ENCODE measurements around the gene HPD.
A peak's percentile ranks its signal among the peaks of the same experiment; 100 is the strongest.
"Not testable (repeated sequence)": the region's sequence is repeated elsewhere in the genome, so short reads cannot be mapped to it uniquely, and the experiment has no call there.

The HPD gene

GRCh38 chr12:121861636-121862254, 3.1 kb upstream of the HPD start:
- no peaks in the 10 kb centered on the region for H3K79me2 ChIP-seq (ENCODE audit: insufficient read depth, low read length)
- no peak overlapping the region for H3K27ac ChIP-seq (ENCODE audit: low read length)
- DNase-seq (no peak), ATAC-seq (ENCODE audit: insufficient read depth, low read depth) (no peak)
- TF ChIP-seq CTCF (IDR thresholded peaks at IDR 0.05; ENCODE audit: borderline replicate concordance, extremely low read depth, low read length, poor library complexity, severe bottlenecking), result no peak
- no peak for TF ChIP-seq EZH2 (IDR thresholded peaks at IDR 0.05; ENCODE audit: borderline replicate concordance, low read depth, low read length, severe bottlenecking)
- H4K20me1 ChIP-seq (ENCODE audit: insufficient read depth, low read length), result no peaks in the 10 kb centered on the region
- no peaks in the 10 kb centered on the region for H3K4me1 ChIP-seq (ENCODE audit: insufficient read depth, low read length)
- no peak overlapping the region for H3K9ac ChIP-seq (ENCODE audit: low read depth, low read length)
- H3K4me3 ChIP-seq (ENCODE audit: low read depth in 1 of 2, low read length in 2 of 2), result no peak overlapping the region
- no peak overlapping the region for H3K4me2 ChIP-seq (ENCODE audit: insufficient read depth, low read length)
- H2AFZ ChIP-seq (ENCODE audit: low read depth, low read length), result no peak overlapping the region
- H3K27me3 ChIP-seq (ENCODE audit: insufficient read depth, low read length, poor library complexity), result no peaks in the 10 kb centered on the region
- no peaks in the 10 kb centered on the region for H3K9me3 ChIP-seq (ENCODE audit: insufficient read depth, low read length, severe bottlenecking)
- no peaks in the 10 kb centered on the region for H3K36me3 ChIP-seq (ENCODE audit: insufficient read depth, low read length)

- not testable (repeated sequence) for ATAC-seq (ENCODE audit: insufficient read depth, low read depth); DNase-seq; H2AFZ ChIP-seq (ENCODE audit: low read depth, low read length); H3K4me2 ChIP-seq (ENCODE audit: insufficient read depth, low read length); H3K79me2 ChIP-seq (ENCODE audit: insufficient read depth, low read length); H3K4me1 ChIP-seq (ENCODE audit: insufficient read depth, low read length); H3K27me3 ChIP-seq (ENCODE audit: insufficient read depth, low read length, poor library complexity); H3K9ac ChIP-seq (ENCODE audit: low read depth, low read length); H3K9me3 ChIP-seq (ENCODE audit: insufficient read depth, low read length, severe bottlenecking); H4K20me1 ChIP-seq (ENCODE audit: insufficient read depth, low read length); H3K4me3 ChIP-seq (ENCODE audit: low read depth in 1 of 2, low read length in 2 of 2); H3K36me3 ChIP-seq (ENCODE audit: insufficient read depth, low read length); H3K27ac ChIP-seq (ENCODE audit: low read length)
Measured at GRCh38 chr12:121860699-121861098, 2.0 kb upstream of the HPD start.

GRCh38 chr12:121860257-121860656, 1.6 kb upstream of the HPD start:
- H3K36me3 ChIP-seq (ENCODE audit: insufficient read depth, low read length), result no peaks in the 10 kb centered on the region
- no peak overlapping the region for H3K4me2 ChIP-seq (ENCODE audit: insufficient read depth, low read length)
- ATAC-seq (ENCODE audit: insufficient read depth, low read depth) (peak; percentile 27; the same call in 1 of the 3 replicates), DNase-seq (no peak)
- no peak overlapping the region for H2AFZ ChIP-seq (ENCODE audit: low read depth, low read length)
- H3K27me3 ChIP-seq (ENCODE audit: insufficient read depth, low read length, poor library complexity), result no peaks in the 10 kb centered on the region
- H3K9ac ChIP-seq (ENCODE audit: low read depth, low read length), result no peak overlapping the region
- no peak overlapping the region for H3K4me3 ChIP-seq (ENCODE audit: low read depth in 1 of 2, low read length in 2 of 2)
- TF ChIP-seq EZH2 (IDR thresholded peaks at IDR 0.05; ENCODE audit: borderline replicate concordance, low read depth, low read length, severe bottlenecking), result no peak
- H3K27ac ChIP-seq (ENCODE audit: low read length), result no peak overlapping the region
- no peaks in the 10 kb centered on the region for H4K20me1 ChIP-seq (ENCODE audit: insufficient read depth, low read length)
- H3K79me2 ChIP-seq (ENCODE audit: insufficient read depth, low read length), result no peaks in the 10 kb centered on the region
- no peaks in the 10 kb centered on the region for H3K9me3 ChIP-seq (ENCODE audit: insufficient read depth, low read length, severe bottlenecking)
- no peaks in the 10 kb centered on the region for H3K4me1 ChIP-seq (ENCODE audit: insufficient read depth, low read length)

GRCh38 chr12:121858318-121858661, 369 bp downstream of the HPD start:
- H3K4me3 ChIP-seq (ENCODE audit: low read depth in 1 of 2, low read length in 2 of 2), result no peak overlapping the region
- H4K20me1 ChIP-seq (ENCODE audit: insufficient read depth, low read length), result no peaks in the 10 kb centered on the region
- H3K36me3 ChIP-seq (ENCODE audit: insufficient read depth, low read length), result no peaks in the 10 kb centered on the region
- no peaks in the 10 kb centered on the region for H3K79me2 ChIP-seq (ENCODE audit: insufficient read depth, low read length)
- H3K4me2 ChIP-seq (ENCODE audit: insufficient read depth, low read length), result no peak overlapping the region
- ATAC-seq (ENCODE audit: insufficient read depth, low read depth) (no peak), DNase-seq (no peak)
- H3K9me3 ChIP-seq (ENCODE audit: insufficient read depth, low read length, severe bottlenecking), result no peaks in the 10 kb centered on the region
- TF ChIP-seq EZH2 (IDR thresholded peaks at IDR 0.05; ENCODE audit: borderline replicate concordance, low read depth, low read length, severe bottlenecking) (no peak), CTCF (IDR thresholded peaks at IDR 0.05; ENCODE audit: borderline replicate concordance, extremely low read depth, low read length, poor library complexity, severe bottlenecking) (no peak)
- no peak overlapping the region for H3K27ac ChIP-seq (ENCODE audit: low read length)
- no peaks in the 10 kb centered on the region for H3K4me1 ChIP-seq (ENCODE audit: insufficient read depth, low read length)
- H3K27me3 ChIP-seq (ENCODE audit: insufficient read depth, low read length, poor library complexity), result no peaks in the 10 kb centered on the region
- no peak overlapping the region for H2AFZ ChIP-seq (ENCODE audit: low read depth, low read length)
- H3K9ac ChIP-seq (ENCODE audit: low read depth, low read length), result no peak overlapping the region
